DND-41 (cell line): ENCODE data around the gene CEP112.

Source experiments
- ATAC-seq: fragments of 200-7000 bp; cut with Tn5 transposase; 3 replicates; pipeline ENCODE4 v1.9.1; 2021; ENCODE audit warnings: low read depth; ENCODE audit not compliant: insufficient read depth
- DNase-seq: peaks from one replicate; pipeline ENCODE4 v3.0.0-alpha.2; 2020
- H2AFZ ChIP-seq: 2 replicates; pipeline ENCODE4 v1.6.0; 2012; ENCODE audit warnings: low read depth, low read length
- H3K27ac ChIP-seq: 2 replicates; pipeline ENCODE4 v1.5.1; 2012; ENCODE audit warnings: low read length, inconsistent platforms
- H3K27me3 ChIP-seq: fragments of 200-600 bp; sonication (generic); 2 replicates; pipeline ENCODE4 v1.6.0; 2012; ENCODE audit warnings: low read length, mild to moderate bottlenecking, inconsistent platforms; ENCODE audit not compliant: insufficient read depth, poor library complexity
- H3K36me3 ChIP-seq: 2 replicates; pipeline ENCODE4 v1.5.1; 2012; ENCODE audit warnings: low read length, inconsistent platforms; ENCODE audit not compliant: insufficient read depth
- H3K4me1 ChIP-seq: 2 replicates; pipeline ENCODE4 v1.5.1; 2012; ENCODE audit warnings: mild to moderate bottlenecking, low read length; ENCODE audit not compliant: insufficient read depth
- H3K4me2 ChIP-seq: 2 replicates; pipeline ENCODE4 v1.6.0; 2012; ENCODE audit warnings: mild to moderate bottlenecking, moderate library complexity, low read length, inconsistent platforms; ENCODE audit not compliant: insufficient read depth
- H3K4me3 ChIP-seq, 2 experiments: fragments of 200-600 bp in 1 of 2; shearing (Covaris generic) in 1 of 2; 2 replicates each; pipeline ENCODE4 v1.5.1; 2012 to 2016; ENCODE audit warnings: inconsistent platforms in 2 of 2, low read length in 2 of 2, mild to moderate bottlenecking in 2 of 2, low read depth in 1 of 2, moderate library complexity in 1 of 2
- H3K79me2 ChIP-seq: 2 replicates; pipeline ENCODE4 v1.6.0; 2012; ENCODE audit warnings: low read length, inconsistent platforms; ENCODE audit not compliant: insufficient read depth
- H3K9ac ChIP-seq: 2 replicates; pipeline ENCODE4 v1.6.0; 2012; ENCODE audit warnings: low read depth, mild to moderate bottlenecking, inconsistent platforms, low read length, moderate library complexity
- H3K9me3 ChIP-seq: 2 replicates; pipeline ENCODE4 v1.5.1; 2012; ENCODE audit warnings: low read length, moderate library complexity, mild to moderate bottlenecking, inconsistent platforms; ENCODE audit not compliant: insufficient read depth, severe bottlenecking
- H4K20me1 ChIP-seq: 2 replicates; pipeline ENCODE4 v1.6.0; 2012; ENCODE audit warnings: low read length; ENCODE audit not compliant: insufficient read depth
- EZH2 ChIP-seq: IDR thresholded peaks from 3 replicates; pipeline ENCODE4 v1.6.1; 2012; ENCODE audit warnings: borderline replicate concordance, low read depth, mild to moderate bottlenecking, moderate library complexity, low read length, inconsistent platforms; ENCODE audit not compliant: severe bottlenecking
- TF ChIP-seq, protein P1 (sequence below): IDR thresholded peaks from 2 replicates; pipeline ENCODE4 v1.5.1; 2012; ENCODE audit warnings: borderline replicate concordance, low read length, moderate library complexity, mild to moderate bottlenecking; ENCODE audit not compliant: poor library complexity, severe bottlenecking; ENCODE audit errors: extremely low read depth

CEP112 gene

DNA sequence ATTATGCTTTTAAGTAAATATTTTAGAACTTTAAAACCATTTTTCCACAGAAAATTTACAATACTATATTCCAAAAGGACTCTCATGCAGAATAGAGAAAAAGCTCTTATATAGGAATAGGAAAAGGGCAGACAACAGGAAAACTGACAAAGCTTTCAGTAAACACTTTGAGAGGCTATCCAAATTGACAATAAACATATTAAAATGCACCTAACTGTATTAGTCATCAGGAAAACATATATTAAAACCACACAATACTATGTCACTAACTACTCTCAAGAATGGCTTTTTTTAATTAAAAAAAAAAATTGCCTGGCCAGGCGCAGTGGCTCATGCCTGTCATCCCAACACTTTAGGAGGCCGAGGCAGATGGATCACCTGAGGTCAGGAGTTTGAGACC is 77.3 kb downstream of the CEP112 start:
- Histone ChIP-seq H3K36me3 (no peaks in the 10 kb centered on the region), H3K4me3 (no peak overlapping the region), H3K27me3 (no peaks in the 10 kb centered on the region), H3K27ac (no peak overlapping the region), H3K9ac (no peak overlapping the region), H3K4me2 (no peak overlapping the region), H2AFZ (no peak overlapping the region), H3K4me1 (no peaks in the 10 kb centered on the region), H3K9me3 (no peaks in the 10 kb centered on the region), H3K79me2 (no peaks in the 10 kb centered on the region), H4K20me1 (no peaks in the 10 kb centered on the region)
- no peak for DNase-seq
- ATAC-seq: no peak
- no peak for TF ChIP-seq EZH2
- TF ChIP-seq, protein P1, sequence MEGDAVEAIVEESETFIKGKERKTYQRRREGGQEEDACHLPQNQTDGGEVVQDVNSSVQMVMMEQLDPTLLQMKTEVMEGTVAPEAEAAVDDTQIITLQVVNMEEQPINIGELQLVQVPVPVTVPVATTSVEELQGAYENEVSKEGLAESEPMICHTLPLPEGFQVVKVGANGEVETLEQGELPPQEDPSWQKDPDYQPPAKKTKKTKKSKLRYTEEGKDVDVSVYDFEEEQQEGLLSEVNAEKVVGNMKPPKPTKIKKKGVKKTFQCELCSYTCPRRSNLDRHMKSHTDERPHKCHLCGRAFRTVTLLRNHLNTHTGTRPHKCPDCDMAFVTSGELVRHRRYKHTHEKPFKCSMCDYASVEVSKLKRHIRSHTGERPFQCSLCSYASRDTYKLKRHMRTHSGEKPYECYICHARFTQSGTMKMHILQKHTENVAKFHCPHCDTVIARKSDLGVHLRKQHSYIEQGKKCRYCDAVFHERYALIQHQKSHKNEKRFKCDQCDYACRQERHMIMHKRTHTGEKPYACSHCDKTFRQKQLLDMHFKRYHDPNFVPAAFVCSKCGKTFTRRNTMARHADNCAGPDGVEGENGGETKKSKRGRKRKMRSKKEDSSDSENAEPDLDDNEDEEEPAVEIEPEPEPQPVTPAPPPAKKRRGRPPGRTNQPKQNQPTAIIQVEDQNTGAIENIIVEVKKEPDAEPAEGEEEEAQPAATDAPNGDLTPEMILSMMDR: no peak

DNA sequence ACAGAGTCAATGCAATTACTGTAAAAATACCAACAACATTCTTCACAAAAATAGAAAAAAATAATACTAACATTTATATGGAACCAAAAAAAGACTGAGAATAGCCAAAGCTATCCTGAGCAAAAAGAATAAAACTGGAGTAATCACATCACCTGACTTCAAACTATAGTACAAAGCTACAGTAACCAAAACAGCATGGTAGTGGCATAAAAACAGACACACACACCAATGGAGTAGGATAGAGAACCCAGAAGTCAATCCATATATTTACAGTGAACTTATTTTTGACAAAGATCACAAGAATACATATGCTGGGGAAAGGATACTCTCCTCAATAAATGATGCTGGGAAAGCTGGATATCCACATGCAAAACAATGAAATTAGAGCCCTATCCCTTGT is 84.2 kb downstream of the CEP112 start:
- H3K27me3 ChIP-seq: no peaks in the 10 kb centered on the region
- H3K9me3 ChIP-seq: no peaks in the 10 kb centered on the region
- TF ChIP-seq EZH2: no peak
- TF ChIP-seq, protein P1: no peak
- no peak overlapping the region for H2AFZ ChIP-seq
- H3K36me3 ChIP-seq: no peaks in the 10 kb centered on the region
- no peak for ATAC-seq
- no peak overlapping the region for H3K27ac ChIP-seq
- H3K9ac ChIP-seq: no peak overlapping the region
- H3K4me1 ChIP-seq: no peaks in the 10 kb centered on the region
- no peak for DNase-seq
- no peaks in the 10 kb centered on the region for H3K79me2 ChIP-seq
- H3K4me2 ChIP-seq: no peak overlapping the region
- H4K20me1 ChIP-seq: no peaks in the 10 kb centered on the region
- no peak overlapping the region for H3K4me3 ChIP-seq

DNA sequence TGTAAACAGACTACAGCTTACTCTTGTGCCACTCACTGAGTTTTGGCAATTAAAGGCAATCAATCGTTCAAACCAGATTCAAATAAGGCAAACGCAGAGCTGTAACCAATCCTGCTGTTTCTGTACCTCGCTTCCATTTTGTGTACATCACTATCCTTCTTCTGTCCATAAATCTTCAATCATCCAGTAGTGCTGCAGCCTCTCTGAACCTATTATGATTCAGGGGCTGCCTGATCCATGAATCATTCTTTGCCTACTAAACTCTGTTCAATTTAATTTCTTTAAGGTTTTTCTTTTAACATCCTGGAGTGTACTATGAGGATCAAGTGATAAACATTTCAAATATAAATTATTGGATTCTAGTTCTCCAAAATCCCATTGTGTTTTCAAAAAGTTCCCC is 93.9 kb downstream of the CEP112 start:
- H3K79me2 ChIP-seq: no peaks in the 10 kb centered on the region
- no peaks in the 10 kb centered on the region for H4K20me1 ChIP-seq
- no peaks in the 10 kb centered on the region for H3K9me3 ChIP-seq
- no peak overlapping the region for H3K4me2 ChIP-seq
- no peak overlapping the region for H3K9ac ChIP-seq
- TF ChIP-seq EZH2: no peak
- TF ChIP-seq, protein P1: no peak
- no peak overlapping the region for H3K4me3 ChIP-seq
- no peak overlapping the region for H2AFZ ChIP-seq
- H3K27ac ChIP-seq: no peak overlapping the region
- H3K27me3 ChIP-seq: no peaks in the 10 kb centered on the region
- ATAC-seq (no peak), DNase-seq (no peak)
- H3K36me3 ChIP-seq: no peaks in the 10 kb centered on the region
- H3K4me1 ChIP-seq: no peaks in the 10 kb centered on the region

DNA sequence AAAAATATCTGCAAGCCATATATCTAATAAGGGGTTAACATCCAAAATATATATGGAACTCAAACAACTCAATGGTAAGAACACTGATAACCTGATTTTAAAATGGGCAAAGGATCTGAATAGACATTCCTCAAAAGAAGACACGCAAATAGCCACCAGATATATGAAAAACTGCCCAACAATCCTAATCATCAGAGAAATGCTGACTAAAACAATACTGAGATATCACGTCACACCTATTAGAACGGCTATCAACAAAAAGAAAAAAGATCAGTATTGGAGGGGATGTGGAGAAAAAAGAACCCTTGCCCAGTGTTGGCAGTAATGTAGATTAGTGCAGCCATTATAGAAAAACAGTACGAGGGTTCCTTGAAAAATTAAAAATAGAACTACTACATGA is 97.2 kb downstream of the CEP112 start:
- H3K79me2 ChIP-seq: no peaks in the 10 kb centered on the region
- ATAC-seq: no peak
- no peak overlapping the region for H3K27ac ChIP-seq
- peaks cover 1% of the 10 kb centered on the region for H3K9me3 ChIP-seq
- DNase-seq: no peak
- H3K4me3 ChIP-seq: no peak overlapping the region
- H2AFZ ChIP-seq: no peak overlapping the region
- no peak overlapping the region for H3K4me2 ChIP-seq
- no peaks in the 10 kb centered on the region for H3K36me3 ChIP-seq
- H3K4me1 ChIP-seq: no peaks in the 10 kb centered on the region
- no peaks in the 10 kb centered on the region for H3K27me3 ChIP-seq
- no peak for TF ChIP-seq EZH2
- TF ChIP-seq, protein P1: no peak
- no peak overlapping the region for H3K9ac ChIP-seq
- H4K20me1 ChIP-seq: no peaks in the 10 kb centered on the region
